C4-2B (cell line): ENCODE results near the gene PMS2.
"Not testable (repeated sequence)": the region's sequence is repeated elsewhere in the genome, so short reads cannot be mapped to it uniquely, and the experiment has no call there.

Experiments
- CTCF ChIP-seq: fragments of 450-650 bp; conservative IDR thresholded peaks from 2 replicates; pipeline ENCODE4 v1.5.1; 2017; ENCODE audit warnings: mild to moderate bottlenecking
- ZFX ChIP-seq: fragments of 450-650 bp; IDR thresholded peaks from 2 replicates; pipeline ENCODE4 v1.6.1; 2017

GRCh38 chr7:5924630-5925029, 84.2 kb downstream of the PMS2 start:
- TF ChIP-seq CTCF, ZFX: not testable (repeated sequence)
